ENCODE results near the gene TSPEAR.

DNA sequence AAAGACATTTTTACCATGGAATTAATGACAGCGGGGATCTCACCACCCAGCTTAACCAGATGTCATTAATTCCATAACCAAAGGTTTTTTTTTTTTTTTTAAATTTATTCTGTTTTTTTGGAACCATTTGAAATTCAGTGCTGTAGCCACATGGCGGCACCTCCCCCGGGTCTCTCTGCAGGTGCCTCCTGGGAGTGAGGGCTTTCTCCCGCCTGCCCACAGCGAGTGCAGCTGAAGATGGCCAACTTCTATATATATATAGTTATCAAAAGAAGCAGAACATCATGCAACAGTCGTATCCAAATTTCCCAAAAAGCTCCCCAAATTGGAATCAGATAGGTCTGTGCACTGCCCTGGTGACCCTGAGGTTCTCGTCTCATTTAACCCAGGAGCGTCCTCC, 95.9 kb downstream of the TSPEAR start:
- TF ChIP-seq, protein P1, sequence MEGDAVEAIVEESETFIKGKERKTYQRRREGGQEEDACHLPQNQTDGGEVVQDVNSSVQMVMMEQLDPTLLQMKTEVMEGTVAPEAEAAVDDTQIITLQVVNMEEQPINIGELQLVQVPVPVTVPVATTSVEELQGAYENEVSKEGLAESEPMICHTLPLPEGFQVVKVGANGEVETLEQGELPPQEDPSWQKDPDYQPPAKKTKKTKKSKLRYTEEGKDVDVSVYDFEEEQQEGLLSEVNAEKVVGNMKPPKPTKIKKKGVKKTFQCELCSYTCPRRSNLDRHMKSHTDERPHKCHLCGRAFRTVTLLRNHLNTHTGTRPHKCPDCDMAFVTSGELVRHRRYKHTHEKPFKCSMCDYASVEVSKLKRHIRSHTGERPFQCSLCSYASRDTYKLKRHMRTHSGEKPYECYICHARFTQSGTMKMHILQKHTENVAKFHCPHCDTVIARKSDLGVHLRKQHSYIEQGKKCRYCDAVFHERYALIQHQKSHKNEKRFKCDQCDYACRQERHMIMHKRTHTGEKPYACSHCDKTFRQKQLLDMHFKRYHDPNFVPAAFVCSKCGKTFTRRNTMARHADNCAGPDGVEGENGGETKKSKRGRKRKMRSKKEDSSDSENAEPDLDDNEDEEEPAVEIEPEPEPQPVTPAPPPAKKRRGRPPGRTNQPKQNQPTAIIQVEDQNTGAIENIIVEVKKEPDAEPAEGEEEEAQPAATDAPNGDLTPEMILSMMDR (IDR thresholded peaks at IDR 0.05): no peak
- no peak for TF ChIP-seq ZFX (IDR thresholded peaks at IDR 0.05; ENCODE audit: borderline replicate concordance)

Measured in 22Rv1 (cell line).